ENCODE data around the gene SFXN5.

Gene SFXN5

GRCh38 chr2:72998724-72999123 is 72.8 kb downstream of the SFXN5 start:
- Mint-ChIP-seq H3K4me1 (no peaks in the 10 kb centered on the region), H3K27me3 (no peaks in the 10 kb centered on the region), H3K9me3 (no peaks in the 10 kb centered on the region), H3K27ac (no peak overlapping the region), H3K36me3 (no peaks in the 10 kb centered on the region), H3K4me3 (no peak overlapping the region)
- DNase-seq: no peak
- CTCF ChIA-PET: interaction anchor here (0.6 to 4.4 kb wide), 4 partner anchors 74 to 179 kb away, joined by 3 to 25 read pairs (median 8); no protein-coding TSS in a partner anchor

GRCh38 chr2:72998234-72998651 is 73.3 kb downstream of the SFXN5 start:
- H3K27me3 Mint-ChIP-seq: no peaks in the 10 kb centered on the region
- no peak overlapping the region for H3K4me3 Mint-ChIP-seq
- H3K27ac Mint-ChIP-seq: no peak overlapping the region
- H3K36me3 Mint-ChIP-seq: no peaks in the 10 kb centered on the region
- H3K4me1 Mint-ChIP-seq: no peaks in the 10 kb centered on the region
- H3K9me3 Mint-ChIP-seq: no peaks in the 10 kb centered on the region
- no peak for DNase-seq
- CTCF ChIA-PET: interaction anchor here (4.1 to 4.4 kb wide), 2 partner anchors 105 to 179 kb away, joined by 11 to 25 read pairs; no protein-coding TSS in a partner anchor

- Mint-ChIP-seq H3K9me3 (no peaks in the 10 kb centered on the region), H3K4me3 (no peak overlapping the region), H3K36me3 (no peaks in the 10 kb centered on the region), H3K27me3 (no peaks in the 10 kb centered on the region), H3K4me1 (no peaks in the 10 kb centered on the region), H3K27ac (no peak overlapping the region)
- CTCF ChIA-PET: interaction anchor here (0.6 to 4.4 kb wide), 7 partner anchors 10 to 181 kb away, joined by 3 to 25 read pairs (median 3); no protein-coding TSS in a partner anchor
- no peak for DNase-seq
Observed at GRCh38 chr2:72996117-72996502, 75.4 kb downstream of the SFXN5 start.

GRCh38 chr2:72995430-72996116 is 75.9 kb downstream of the SFXN5 start:
- no peak overlapping the region for H3K4me3 Mint-ChIP-seq
- no peak overlapping the region for H3K27ac Mint-ChIP-seq
- no peaks in the 10 kb centered on the region for H3K36me3 Mint-ChIP-seq

GRCh38 chr2:72994991-72995380 is 76.5 kb downstream of the SFXN5 start:
- Mint-ChIP-seq H3K4me1 (no peaks in the 10 kb centered on the region), H3K4me3 (no peak overlapping the region), H3K36me3 (no peaks in the 10 kb centered on the region), H3K27ac (no peak overlapping the region), H3K9me3 (no peaks in the 10 kb centered on the region), H3K27me3 (no peaks in the 10 kb centered on the region)
- CTCF ChIA-PET: interaction anchor here (1.2 to 4.8 kb wide), 3 partner anchors 21 to 185 kb away, joined by 4 to 41 read pairs (median 4); no protein-coding TSS in a partner anchor
- no peak for DNase-seq

More at GRCh38 chr2:72995430-72996116, 75.9 kb downstream of the SFXN5 start:
- H3K27me3 Mint-ChIP-seq: no peaks in the 10 kb centered on the region
- H3K9me3 Mint-ChIP-seq: no peaks in the 10 kb centered on the region
- DNase-seq: no peak
- H3K4me1 Mint-ChIP-seq: no peaks in the 10 kb centered on the region
- CTCF ChIA-PET: interaction anchor here (0.6 to 4.8 kb wide), 5 partner anchors 13 to 182 kb away, joined by 3 to 41 read pairs (median 11); no protein-coding TSS in a partner anchor

GRCh38 chr2:72994282-72994990 is 77.1 kb downstream of the SFXN5 start:
- no peaks in the 10 kb centered on the region for H3K27me3 Mint-ChIP-seq
- CTCF ChIA-PET: interaction anchor here (0.6 to 4.8 kb wide), 5 partner anchors 9 to 185 kb away, joined by 3 to 41 read pairs (median 4); no protein-coding TSS in a partner anchor
- no peaks in the 10 kb centered on the region for H3K4me1 Mint-ChIP-seq
- H3K27ac Mint-ChIP-seq: no peak overlapping the region
- H3K4me3 Mint-ChIP-seq: no peak overlapping the region
- no peaks in the 10 kb centered on the region for H3K36me3 Mint-ChIP-seq
- no peak for DNase-seq
- no peaks in the 10 kb centered on the region for H3K9me3 Mint-ChIP-seq

- CTCF ChIA-PET: interaction anchor here (0.6 to 4.8 kb wide), 9 partner anchors 9 to 186 kb away, joined by 3 to 41 read pairs (median 3); no protein-coding TSS in a partner anchor
- Mint-ChIP-seq H3K9me3 (no peaks in the 10 kb centered on the region), H3K4me3 (no peak overlapping the region), H3K4me1 (no peaks in the 10 kb centered on the region), H3K27me3 (no peaks in the 10 kb centered on the region), H3K36me3 (no peaks in the 10 kb centered on the region), H3K27ac (no peak overlapping the region)
- DNase-seq: no peak
Observed at GRCh38 chr2:72993933-72994280, 77.6 kb downstream of the SFXN5 start.

- no peaks in the 10 kb centered on the region for H3K36me3 Mint-ChIP-seq
- DNase-seq: peak; percentile 57
- H3K9me3 Mint-ChIP-seq: no peaks in the 10 kb centered on the region
- no peaks in the 10 kb centered on the region for H3K27me3 Mint-ChIP-seq
- CTCF ChIA-PET: interaction anchor here (0.6 to 4.8 kb wide), 10 partner anchors 11 to 692 kb away, joined by 3 to 41 read pairs (median 4); no protein-coding TSS in a partner anchor
- H3K4me1 Mint-ChIP-seq: no peaks in the 10 kb centered on the region
- no peak overlapping the region for H3K4me3 Mint-ChIP-seq
- no peak overlapping the region for H3K27ac Mint-ChIP-seq
Observed at GRCh38 chr2:72993147-72993932, 78.2 kb downstream of the SFXN5 start.

- Mint-ChIP-seq H3K27me3 (no peaks in the 10 kb centered on the region), H3K27ac (no peak overlapping the region), H3K9me3 (no peaks in the 10 kb centered on the region), H3K4me1 (no peaks in the 10 kb centered on the region), H3K4me3 (no peak overlapping the region), H3K36me3 (no peaks in the 10 kb centered on the region)
- CTCF ChIA-PET: interaction anchor here (1.0 to 4.8 kb wide), 11 partner anchors 12 to 220 kb away, joined by 3 to 41 read pairs (median 10); no protein-coding TSS in a partner anchor
- DNase-seq: no peak
Observed at GRCh38 chr2:72992734-72993102, 78.8 kb downstream of the SFXN5 start.

GRCh38 chr2:72991980-72992733 is 79.4 kb downstream of the SFXN5 start:
- CTCF ChIA-PET: interaction anchor here (0.6 to 4.8 kb wide), 13 partner anchors 9 to 220 kb away, joined by 3 to 41 read pairs (median 10); no protein-coding TSS in a partner anchor
- Mint-ChIP-seq H3K27me3 (no peaks in the 10 kb centered on the region), H3K4me1 (no peaks in the 10 kb centered on the region), H3K9me3 (no peaks in the 10 kb centered on the region), H3K36me3 (no peaks in the 10 kb centered on the region), H3K27ac (no peak overlapping the region), H3K4me3 (no peak overlapping the region)
- no peak for DNase-seq

GRCh38 chr2:72991439-72991725 is 80.1 kb downstream of the SFXN5 start:
- Mint-ChIP-seq H3K27ac (no peak overlapping the region), H3K36me3 (no peaks in the 10 kb centered on the region), H3K9me3 (no peaks in the 10 kb centered on the region), H3K4me1 (no peaks in the 10 kb centered on the region), H3K4me3 (no peak overlapping the region), H3K27me3 (no peaks in the 10 kb centered on the region)
- no peak for DNase-seq
- CTCF ChIA-PET: interaction anchor here (0.6 to 4.8 kb wide), 11 partner anchors 8 to 221 kb away, joined by 3 to 41 read pairs (median 11); no protein-coding TSS in a partner anchor

GRCh38 chr2:72990695-72991438 is 80.6 kb downstream of the SFXN5 start:
- Mint-ChIP-seq H3K36me3 (no peaks in the 10 kb centered on the region), H3K4me3 (no peak overlapping the region), H3K4me1 (no peaks in the 10 kb centered on the region), H3K9me3 (no peaks in the 10 kb centered on the region), H3K27ac (no peak overlapping the region), H3K27me3 (no peaks in the 10 kb centered on the region)
- CTCF ChIA-PET: interaction anchor here (0.6 to 4.8 kb wide), 11 partner anchors 10 to 221 kb away, joined by 3 to 41 read pairs (median 11); no protein-coding TSS in a partner anchor
- DNase-seq: no peak

Data from activated naive CD4-positive, alpha-beta T cell treated with anti-CD3 and anti-CD28 coated beads, Interleukin-2, amount 10 ng/mL, durations not matched to agents 7 days and 5 days (primary cell).